CD14-positive monocyte (primary cell): Measurements from ENCODE around the gene TAF4. TPM values are rescaled to one million over a fixed set of nuclear protein-coding genes. Genes with fewer than 3 reads are reported as not detected.

Experiments
- DNase-seq, 3 donors: peaks; one replicate each; pipeline ENCODE4 v3.0.0-alpha.2; 2011 to 2022
- H2AFZ ChIP-seq: 2 replicates; pipeline ENCODE4 v1.6.0; 2012; ENCODE audit warnings: mild to moderate bottlenecking, low read depth, low read length, inconsistent platforms; ENCODE audit not compliant: insufficient read depth, poor library complexity, severe bottlenecking
- H3K27ac ChIP-seq, 2 donors: 1 replicate in 1 of 2; 2 replicates in 1 of 2; pipeline ENCODE4 v1.5.1; 2012 to 2013; ENCODE audit warnings: low read length in 2 of 2, control low read depth in 1 of 2, inconsistent platforms in 1 of 2, low read depth in 1 of 2, mild to moderate bottlenecking in 1 of 2
- H3K27me3 ChIP-seq, 2 donors: one replicate each; pipeline versions ENCODE4 v1.6.0 to v1.6.1; 2011 to 2013; ENCODE audit warnings: low read length in 2 of 2; ENCODE audit not compliant: control insufficient read depth in 2 of 2, insufficient read depth in 2 of 2
- H3K36me3 ChIP-seq, 2 donors: replicated peaks in 1 of 2; 1 replicate in 1 of 2; 2 replicates in 1 of 2; pipeline versions ENCODE4 v1.5.1 to v1.6.1; 2012 to 2013; ENCODE audit warnings: low read length in 2 of 2, control low read depth in 1 of 2, inconsistent platforms in 1 of 2, mild to moderate bottlenecking in 1 of 2; ENCODE audit not compliant: insufficient read depth in 2 of 2, control insufficient read depth in 1 of 2
- H3K4me1 ChIP-seq, 2 donors: 1 replicate in 1 of 2; 2 replicates in 1 of 2; pipeline versions ENCODE4 v1.5.1 to v1.6.1; 2012 to 2013; ENCODE audit warnings: low read length in 2 of 2, control low read depth in 1 of 2, inconsistent platforms in 1 of 2, mild to moderate bottlenecking in 1 of 2, moderate library complexity in 1 of 2; ENCODE audit not compliant: insufficient read depth in 2 of 2, control insufficient read depth in 1 of 2
- H3K4me2 ChIP-seq: replicated peaks from 2 replicates; pipeline ENCODE3; 2012; ENCODE audit warnings: low read length, moderate library complexity, mild to moderate bottlenecking; ENCODE audit not compliant: poor library complexity, severe bottlenecking; ENCODE audit errors: extremely low read depth
- H3K4me3 ChIP-seq, 3 experiments: fragments of 200-600 bp in 1 of 3; sonication (generic) in 1 of 3; replicated peaks in 1 of 3; 1 replicate in 2 of 3; 2 replicates in 1 of 3; pipeline ENCODE4 v1.5.1; 2011 to 2013; ENCODE audit warnings: low read length in 3 of 3, mild to moderate bottlenecking in 3 of 3, control low read depth in 2 of 3, low read depth in 2 of 3, inconsistent platforms in 1 of 3, moderate library complexity in 1 of 3
- H3K79me2 ChIP-seq: 2 replicates; pipeline ENCODE4 v1.6.0; 2012; ENCODE audit warnings: mild to moderate bottlenecking, control low read depth, inconsistent platforms, low read length, moderate library complexity; ENCODE audit not compliant: insufficient read depth
- H3K9ac ChIP-seq: 2 replicates; pipeline ENCODE4 v1.6.0; 2017; ENCODE audit warnings: low read length, mild to moderate bottlenecking; ENCODE audit not compliant: insufficient read depth, poor library complexity, severe bottlenecking
- H3K9me3 ChIP-seq, 2 donors: replicated peaks in 1 of 2; 1 replicate in 1 of 2; 2 replicates in 1 of 2; pipeline versions ENCODE4 v1.5.1 to v1.6.1; 2012 to 2013; ENCODE audit warnings: low read length in 2 of 2, control low read depth in 1 of 2; ENCODE audit not compliant: control insufficient read depth in 1 of 2, insufficient read depth in 1 of 2
- H4K20me1 ChIP-seq: 2 replicates; pipeline ENCODE4 v1.6.0; 2012; ENCODE audit warnings: mild to moderate bottlenecking, low read length, control low read depth, moderate library complexity; ENCODE audit not compliant: insufficient read depth
- H3K27ac Mint-ChIP-seq, 7 donors: one replicate each; pipeline ENCODE4 v1.8.0; 2020; ENCODE audit warnings: mild to moderate bottlenecking in 7 of 7, mixed read lengths in 7 of 7, moderate library complexity in 6 of 7, inconsistent platforms in 2 of 7
- H3K27me3 Mint-ChIP-seq, 3 donors: one replicate each; pipeline ENCODE4 v1.8.0; 2021 to 2022; ENCODE audit warnings: low read depth in 3 of 3, mild to moderate bottlenecking in 3 of 3, mixed read lengths in 3 of 3, moderate library complexity in 3 of 3, inconsistent platforms in 1 of 3
- H3K36me3 Mint-ChIP-seq, 2 donors: one replicate each; pipeline ENCODE4 v1.8.0; 2020; ENCODE audit warnings: mixed read lengths in 2 of 2, inconsistent platforms in 1 of 2, mild to moderate bottlenecking in 1 of 2
- H3K4me1 Mint-ChIP-seq: one replicate; pipeline ENCODE4 v1.8.0; 2020; ENCODE audit warnings: mild to moderate bottlenecking, mixed read lengths
- H3K4me3 Mint-ChIP-seq, 2 donors: one replicate each; pipeline ENCODE4 v1.8.0; 2020; ENCODE audit warnings: mild to moderate bottlenecking in 2 of 2, mixed read lengths in 2 of 2, moderate library complexity in 1 of 2
- H3K9me3 Mint-ChIP-seq, 7 donors: one replicate each; pipeline ENCODE4 v1.8.0; 2020 to 2022; ENCODE audit warnings: mixed read lengths in 7 of 7, mild to moderate bottlenecking in 6 of 7, moderate library complexity in 6 of 7, inconsistent platforms in 2 of 7
- WGBS: methylation state at CpG from one replicate; pipeline ENCODE4 v1.1.5; 2013; ENCODE audit warnings: missing lambda C conversion rate; ENCODE audit not compliant: insufficient coverage; 5-methylcytosine and 5-hydroxymethylcytosine counted together
- intact Hi-C, 2 donors: fragments of 100-400 bp; cut with micrococcal nuclease; formaldehyde crosslinking; loops; one replicate each; pipeline versions ENCODE4 v1.15.0 to v1.15.1; 2023
- polyA plus RNA-seq, 3 donors: library from polyadenylated mRNA; depleted of rRNA in 1 of 3; unstranded in 2 of 3; stranded (reverse) in 1 of 3; fragments of 300-500 nt in 2 of 3; fragments of >200 nt in 1 of 3; fragmentation: Illumina TruSeq in 2 of 3; gene quantifications; 1 replicate in 2 of 3; 2 replicates in 1 of 3; pipeline ENCODE4 v1.2.3, GENCODE V29; 2012 to 2021
- TF ChIP-seq, protein P1 (sequence below): fragments of 200-600 bp; IDR thresholded peaks from one replicate; pipeline ENCODE4 v1.8.0; 2022; ENCODE audit warnings: antibody characterized with exemption, mild to moderate bottlenecking

Gene TAF4
- polyA plus RNA-seq, 3 donors = 0.48 to 14.9 (median 0.99) TPM

DNA sequence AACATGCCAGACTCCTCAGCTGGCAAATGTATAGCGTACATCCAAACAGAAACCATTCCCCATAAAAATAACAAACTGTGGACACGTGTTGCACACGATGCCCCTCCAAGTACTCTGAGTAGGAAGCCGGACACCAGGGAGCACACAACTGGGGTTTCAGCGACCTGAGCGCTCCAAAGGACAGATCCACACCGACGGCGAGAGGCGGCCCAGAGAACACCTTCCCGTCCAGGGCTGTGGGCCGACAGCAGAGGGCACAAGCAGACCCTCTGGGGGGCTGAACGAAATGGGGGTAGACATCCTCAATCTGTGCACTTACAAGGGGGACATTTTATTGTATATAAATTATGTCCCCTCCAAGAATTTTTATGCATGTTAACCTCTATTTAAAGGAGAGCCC, 24.7 kb downstream of the TAF4 start:
- H3K27ac ChIP-seq = no peak overlapping the region
- no peak for DNase-seq
- H3K4me3 ChIP-seq = no peak overlapping the region
- peaks cover 0 to 4% (median 0%) of the 10 kb centered on the region in 3 donors for H3K27me3 Mint-ChIP-seq
- H3K9me3 Mint-ChIP-seq = peaks cover 24 to 43% (median 31%) of the 10 kb centered on the region in 7 donors
- H3K79me2 ChIP-seq = peaks cover 98% of the 10 kb centered on the region
- peaks cover 0 to 5% of the 10 kb centered on the region in 2 donors for H3K36me3 ChIP-seq
- intact Hi-C loops = no loop called here
- peaks cover 22 to 38% of the 10 kb centered on the region in 2 donors for H3K36me3 Mint-ChIP-seq
- peaks cover 22 to 41% of the 10 kb centered on the region in 2 donors for H3K9me3 ChIP-seq
- H3K4me2 ChIP-seq = no peak overlapping the region
- TF ChIP-seq, protein P1, sequence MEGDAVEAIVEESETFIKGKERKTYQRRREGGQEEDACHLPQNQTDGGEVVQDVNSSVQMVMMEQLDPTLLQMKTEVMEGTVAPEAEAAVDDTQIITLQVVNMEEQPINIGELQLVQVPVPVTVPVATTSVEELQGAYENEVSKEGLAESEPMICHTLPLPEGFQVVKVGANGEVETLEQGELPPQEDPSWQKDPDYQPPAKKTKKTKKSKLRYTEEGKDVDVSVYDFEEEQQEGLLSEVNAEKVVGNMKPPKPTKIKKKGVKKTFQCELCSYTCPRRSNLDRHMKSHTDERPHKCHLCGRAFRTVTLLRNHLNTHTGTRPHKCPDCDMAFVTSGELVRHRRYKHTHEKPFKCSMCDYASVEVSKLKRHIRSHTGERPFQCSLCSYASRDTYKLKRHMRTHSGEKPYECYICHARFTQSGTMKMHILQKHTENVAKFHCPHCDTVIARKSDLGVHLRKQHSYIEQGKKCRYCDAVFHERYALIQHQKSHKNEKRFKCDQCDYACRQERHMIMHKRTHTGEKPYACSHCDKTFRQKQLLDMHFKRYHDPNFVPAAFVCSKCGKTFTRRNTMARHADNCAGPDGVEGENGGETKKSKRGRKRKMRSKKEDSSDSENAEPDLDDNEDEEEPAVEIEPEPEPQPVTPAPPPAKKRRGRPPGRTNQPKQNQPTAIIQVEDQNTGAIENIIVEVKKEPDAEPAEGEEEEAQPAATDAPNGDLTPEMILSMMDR = no peak
- no peak overlapping the region for H3K27ac Mint-ChIP-seq
- H3K4me1 ChIP-seq = no peaks in the 10 kb centered on the region
- H3K9ac ChIP-seq = no peak overlapping the region
- H4K20me1 ChIP-seq = peaks cover 73% of the 10 kb centered on the region
- no peak overlapping the region for H2AFZ ChIP-seq
- H3K4me1 Mint-ChIP-seq = peaks cover 7% of the 10 kb centered on the region
- H3K27me3 ChIP-seq = no peaks in the 10 kb centered on the region
- H3K4me3 Mint-ChIP-seq = no peak overlapping the region
- WGBS = 94% methylated on average over 8 of the region's 13 CpGs

- intact Hi-C loops = no loop called here
- H3K9ac ChIP-seq = no peak overlapping the region
Observed at GRCh38 chr20:62040381-62040922, 25.2 kb downstream of the TAF4 start.

More at GRCh38 chr20:62040381-62040922, 25.2 kb downstream of the TAF4 start:
- over 99% methylated on average over 25 of the region's 25 CpGs for WGBS
- Histone ChIP-seq H3K4me3 (no peak overlapping the region), H3K9me3 (peaks cover 22 to 42% of the 10 kb centered on the region in 2 donors), H2AFZ (no peak overlapping the region), H3K36me3 (peaks cover 0 to 5% of the 10 kb centered on the region in 2 donors), H3K27me3 (no peaks in the 10 kb centered on the region), H3K4me1 (no peaks in the 10 kb centered on the region), H3K4me2 (no peak overlapping the region), H3K79me2 (peaks cover 97% of the 10 kb centered on the region), H4K20me1 (peaks cover 71% of the 10 kb centered on the region), H3K27ac (no peak overlapping the region)
- H3K36me3 Mint-ChIP-seq = peaks cover 22 to 38% of the 10 kb centered on the region in 2 donors
- H3K4me3 Mint-ChIP-seq = no peak overlapping the region
- H3K9me3 Mint-ChIP-seq = peaks cover 25 to 43% (median 32%) of the 10 kb centered on the region in 7 donors
- DNase-seq = no peak
- H3K27ac Mint-ChIP-seq = no peak overlapping the region
- peaks cover 0 to 4% (median 0%) of the 10 kb centered on the region in 3 donors for H3K27me3 Mint-ChIP-seq
- TF ChIP-seq, protein P1 = no peak
- H3K4me1 Mint-ChIP-seq = peaks cover 5% of the 10 kb centered on the region
